VCaP (cell line): ENCODE results near the gene RASAL2.

Experiments
- H3K27ac ChIP-seq: fragments of 450-650 bp; 2 replicates; pipeline ENCODE4 v1.5.1; 2017
- TF ChIP-seq, protein P1 (sequence below): fragments of 450-650 bp; conservative IDR thresholded peaks from 2 replicates; pipeline ENCODE4 v1.5.1; 2017; ENCODE audit warnings: mild to moderate bottlenecking, moderate library complexity

RASAL2 gene

DNA sequence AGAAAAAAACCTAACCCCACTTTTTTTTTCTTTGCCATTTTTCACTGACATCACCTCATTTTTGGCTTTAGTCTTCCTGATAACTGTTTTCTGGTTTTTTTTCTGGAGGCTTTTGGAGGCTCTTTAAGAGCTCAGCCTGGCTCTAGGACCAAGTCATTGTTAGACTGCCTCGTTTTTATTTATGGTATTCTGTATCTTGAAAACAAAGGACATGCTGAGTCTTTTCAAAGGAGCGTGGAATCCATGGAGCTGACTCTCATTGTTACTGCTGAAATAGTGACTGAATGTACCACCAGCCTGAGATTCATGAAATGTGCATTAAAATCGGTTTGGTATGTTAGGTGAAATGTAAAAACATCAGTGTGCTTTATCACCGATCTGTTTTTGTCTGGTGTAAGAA, 28.0 kb downstream of the RASAL2 start:
- TF ChIP-seq, protein P1, sequence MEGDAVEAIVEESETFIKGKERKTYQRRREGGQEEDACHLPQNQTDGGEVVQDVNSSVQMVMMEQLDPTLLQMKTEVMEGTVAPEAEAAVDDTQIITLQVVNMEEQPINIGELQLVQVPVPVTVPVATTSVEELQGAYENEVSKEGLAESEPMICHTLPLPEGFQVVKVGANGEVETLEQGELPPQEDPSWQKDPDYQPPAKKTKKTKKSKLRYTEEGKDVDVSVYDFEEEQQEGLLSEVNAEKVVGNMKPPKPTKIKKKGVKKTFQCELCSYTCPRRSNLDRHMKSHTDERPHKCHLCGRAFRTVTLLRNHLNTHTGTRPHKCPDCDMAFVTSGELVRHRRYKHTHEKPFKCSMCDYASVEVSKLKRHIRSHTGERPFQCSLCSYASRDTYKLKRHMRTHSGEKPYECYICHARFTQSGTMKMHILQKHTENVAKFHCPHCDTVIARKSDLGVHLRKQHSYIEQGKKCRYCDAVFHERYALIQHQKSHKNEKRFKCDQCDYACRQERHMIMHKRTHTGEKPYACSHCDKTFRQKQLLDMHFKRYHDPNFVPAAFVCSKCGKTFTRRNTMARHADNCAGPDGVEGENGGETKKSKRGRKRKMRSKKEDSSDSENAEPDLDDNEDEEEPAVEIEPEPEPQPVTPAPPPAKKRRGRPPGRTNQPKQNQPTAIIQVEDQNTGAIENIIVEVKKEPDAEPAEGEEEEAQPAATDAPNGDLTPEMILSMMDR: no peak

GRCh38 chr1:178122283-178122682, 28.4 kb downstream of the RASAL2 start:
- no peak overlapping the region for H3K27ac ChIP-seq
- TF ChIP-seq, protein P1: no peak

More for the DNA sequence above, 28.0 kb downstream of the RASAL2 start:
- no peak overlapping the region for H3K27ac ChIP-seq

GRCh38 chr1:178124115-178124514, 30.2 kb downstream of the RASAL2 start:
- no peak overlapping the region for H3K27ac ChIP-seq
- TF ChIP-seq, protein P1: no peak

DNA sequence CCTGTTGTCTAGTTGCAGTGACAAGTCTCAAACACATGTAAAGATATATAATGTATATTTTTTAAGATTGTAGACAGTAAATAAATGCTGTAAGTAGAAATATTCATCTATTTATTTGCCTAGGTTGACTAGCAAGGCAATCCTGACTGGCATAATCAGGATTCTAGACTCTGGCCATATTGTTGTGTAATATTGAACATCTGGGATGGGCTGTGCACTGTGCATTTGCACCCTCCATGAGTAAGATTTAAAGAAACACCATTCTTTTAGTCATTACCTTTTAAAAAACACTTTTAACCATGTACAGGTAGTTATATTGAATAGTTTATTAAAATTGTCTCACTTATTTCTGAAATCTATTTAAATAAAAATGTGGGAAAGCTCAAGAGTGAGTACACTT, 32.4 kb downstream of the RASAL2 start:
- no peak overlapping the region for H3K27ac ChIP-seq
- TF ChIP-seq, protein P1: no peak

- TF ChIP-seq, protein P1: no peak
- H3K27ac ChIP-seq: no peak overlapping the region
These were observed 32.9 kb downstream of the RASAL2 start for GRCh38 chr1:178126741-178127185.

GRCh38 chr1:178127482-178128191, 33.7 kb downstream of the RASAL2 start:
- H3K27ac ChIP-seq: no peak overlapping the region
- TF ChIP-seq, protein P1: no peak

GRCh38 chr1:178133239-178133989, 39.5 kb downstream of the RASAL2 start:
- TF ChIP-seq, protein P1: no peak
- H3K27ac ChIP-seq: no peak overlapping the region
